Upper lobe of right lung (tissue), 1 donor: Measurements from ENCODE around the gene HMCN1. TPM values are rescaled to one million over a fixed set of nuclear protein-coding genes. Genes with fewer than 3 reads are reported as not detected.

Experiments used
- ATAC-seq: fragments of 200-7000 bp; cut with Tn5 transposase; one replicate; pipeline ENCODE4 v1.9.1; 2020; ENCODE audit warnings: mild to moderate bottlenecking, moderate library complexity
- DNase-seq: peaks from one replicate; pipeline ENCODE4 v3.0.0-alpha.2; 2020
- H3K27ac ChIP-seq: fragments of 200-600 bp; one replicate; pipeline ENCODE4 v1.8.0; 2022
- H3K27me3 ChIP-seq: fragments of 200-600 bp; one replicate; pipeline ENCODE4 v1.8.0; 2022; ENCODE audit warnings: mild to moderate bottlenecking
- H3K36me3 ChIP-seq: fragments of 200-600 bp; one replicate; pipeline ENCODE4 v1.8.0; 2022
- H3K4me1 ChIP-seq: fragments of 200-600 bp; one replicate; pipeline ENCODE4 v1.8.0; 2022
- H3K4me3 ChIP-seq: fragments of 200-600 bp; one replicate; pipeline ENCODE4 v1.8.0; 2022; ENCODE audit warnings: mild to moderate bottlenecking
- H3K9me3 ChIP-seq: fragments of 200-600 bp; one replicate; pipeline ENCODE4 v1.8.0; 2022
- intact Hi-C: fragments of 100-400 bp; cut with DNase I; formaldehyde crosslinking; loops from one replicate; pipeline ENCODE4 v1.11.0; 2022
- total RNA-seq: library from RNA; stranded (reverse); fragmentation: NEBNext Ultra II Directional; extraction: Animal tissue kit (Norgen Biotek cat#: 25700); gene quantifications from one replicate; pipeline ENCODE4 v1.2.1, GENCODE V29; 2021
- TF ChIP-seq, protein P1 (sequence below): fragments of 200-600 bp; IDR thresholded peaks from one replicate; pipeline ENCODE4 v1.8.0; 2022; ENCODE audit warnings: antibody characterized with exemption
- donor health status: DM: no; HTN: yes; CAD: no; lungs with severe emphysema.

The HMCN1 gene
- total RNA-seq, 1 donor from 2014 or later = 45.4 TPM

DNA sequence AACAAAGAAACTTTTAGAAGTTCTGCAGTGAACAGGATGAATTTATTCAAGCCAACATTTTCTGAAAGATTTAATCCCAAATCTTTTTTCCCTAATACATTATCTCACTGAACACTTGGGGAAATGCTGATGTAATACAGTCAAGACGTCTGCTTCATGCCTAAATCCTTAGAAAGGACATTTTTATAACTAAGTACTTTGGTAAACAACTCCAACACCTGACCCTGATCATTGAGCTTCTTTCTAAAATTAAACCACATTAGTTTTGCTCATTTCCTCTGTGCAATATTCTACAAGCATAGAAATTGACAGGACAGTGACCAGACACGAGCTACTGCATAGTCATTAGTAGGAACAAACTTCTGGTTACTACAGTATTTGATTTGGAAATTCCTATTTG lies 457.3 kb downstream of the HMCN1 start:
- ATAC-seq = no peak
- no peak overlapping the region for H3K27ac ChIP-seq
- H3K27me3 ChIP-seq = no peaks in the 10 kb centered on the region
- TF ChIP-seq, protein P1, sequence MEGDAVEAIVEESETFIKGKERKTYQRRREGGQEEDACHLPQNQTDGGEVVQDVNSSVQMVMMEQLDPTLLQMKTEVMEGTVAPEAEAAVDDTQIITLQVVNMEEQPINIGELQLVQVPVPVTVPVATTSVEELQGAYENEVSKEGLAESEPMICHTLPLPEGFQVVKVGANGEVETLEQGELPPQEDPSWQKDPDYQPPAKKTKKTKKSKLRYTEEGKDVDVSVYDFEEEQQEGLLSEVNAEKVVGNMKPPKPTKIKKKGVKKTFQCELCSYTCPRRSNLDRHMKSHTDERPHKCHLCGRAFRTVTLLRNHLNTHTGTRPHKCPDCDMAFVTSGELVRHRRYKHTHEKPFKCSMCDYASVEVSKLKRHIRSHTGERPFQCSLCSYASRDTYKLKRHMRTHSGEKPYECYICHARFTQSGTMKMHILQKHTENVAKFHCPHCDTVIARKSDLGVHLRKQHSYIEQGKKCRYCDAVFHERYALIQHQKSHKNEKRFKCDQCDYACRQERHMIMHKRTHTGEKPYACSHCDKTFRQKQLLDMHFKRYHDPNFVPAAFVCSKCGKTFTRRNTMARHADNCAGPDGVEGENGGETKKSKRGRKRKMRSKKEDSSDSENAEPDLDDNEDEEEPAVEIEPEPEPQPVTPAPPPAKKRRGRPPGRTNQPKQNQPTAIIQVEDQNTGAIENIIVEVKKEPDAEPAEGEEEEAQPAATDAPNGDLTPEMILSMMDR = no peak
- no peak overlapping the region for H3K4me3 ChIP-seq
- no peaks in the 10 kb centered on the region for H3K36me3 ChIP-seq
- DNase-seq = no peak
- no peaks in the 10 kb centered on the region for H3K4me1 ChIP-seq
- no peaks in the 10 kb centered on the region for H3K9me3 ChIP-seq
- intact Hi-C loops = no loop called here

GRCh38 chr1:186193224-186193623 lies 459.0 kb downstream of the HMCN1 start:
- H3K36me3 ChIP-seq = no peaks in the 10 kb centered on the region
- ATAC-seq = no peak
- no peak for DNase-seq
- no peak overlapping the region for H3K4me3 ChIP-seq
- no peak overlapping the region for H3K27ac ChIP-seq
- no peaks in the 10 kb centered on the region for H3K9me3 ChIP-seq
- intact Hi-C loops = no loop called here
- no peaks in the 10 kb centered on the region for H3K4me1 ChIP-seq
- TF ChIP-seq, protein P1 = no peak
- H3K27me3 ChIP-seq = no peaks in the 10 kb centered on the region

- ATAC-seq (no peak), DNase-seq (no peak)
- Histone ChIP-seq H3K9me3 (no peaks in the 10 kb centered on the region), H3K27me3 (no peaks in the 10 kb centered on the region), H3K4me3 (no peak overlapping the region), H3K27ac (no peak overlapping the region), H3K36me3 (no peaks in the 10 kb centered on the region), H3K4me1 (no peaks in the 10 kb centered on the region)
- TF ChIP-seq, protein P1 = no peak
- intact Hi-C loops = no loop called here
Observed at GRCh38 chr1:186194107-186194756, 460.0 kb downstream of the HMCN1 start.

GRCh38 chr1:186195377-186195931 lies 461.3 kb downstream of the HMCN1 start:
- H3K4me3 ChIP-seq = no peak overlapping the region
- H3K27me3 ChIP-seq = no peaks in the 10 kb centered on the region
- DNase-seq (no peak), ATAC-seq (no peak)
- intact Hi-C loops = no loop called here
- H3K9me3 ChIP-seq = no peaks in the 10 kb centered on the region
- H3K27ac ChIP-seq = no peak overlapping the region
- H3K4me1 ChIP-seq = no peaks in the 10 kb centered on the region
- TF ChIP-seq, protein P1 = no peak
- H3K36me3 ChIP-seq = no peaks in the 10 kb centered on the region

DNA sequence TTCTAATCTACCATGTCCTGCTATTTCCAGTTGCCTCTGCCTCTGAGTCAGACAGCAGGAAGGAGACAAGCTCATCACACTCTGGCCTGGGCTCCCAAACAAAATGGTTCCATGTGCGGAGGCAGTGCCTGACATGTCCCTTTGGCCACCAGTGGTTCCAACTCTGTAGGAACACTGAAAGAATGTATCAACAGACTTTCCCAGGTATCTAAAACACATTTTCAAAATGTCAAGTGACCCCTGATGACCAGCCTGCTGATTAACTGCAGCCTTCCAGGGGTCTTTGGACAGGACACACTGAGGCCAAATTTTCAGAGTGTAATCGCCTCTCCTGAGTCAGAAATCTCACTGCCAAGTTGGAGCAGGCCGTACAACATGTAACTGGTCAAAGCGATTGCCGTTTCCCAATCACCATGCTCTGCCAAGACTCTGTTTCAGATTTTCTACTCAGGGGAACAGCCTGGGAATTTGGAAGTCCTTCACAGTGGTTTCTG lies 468.1 kb downstream of the HMCN1 start:
- H3K4me3 ChIP-seq = no peak overlapping the region
- H3K9me3 ChIP-seq = no peaks in the 10 kb centered on the region
- H3K27me3 ChIP-seq = no peaks in the 10 kb centered on the region
- intact Hi-C loops = no loop called here
- peak overlapping the region; percentile 12 for H3K27ac ChIP-seq
- no peaks in the 10 kb centered on the region for H3K36me3 ChIP-seq
- TF ChIP-seq, protein P1 = no peak
- ATAC-seq (peak; percentile 58), DNase-seq (no peak)
- H3K4me1 ChIP-seq = no peaks in the 10 kb centered on the region
